Activated effector memory CD4-positive, alpha-beta T cell treated with Interleukin-2 at 50 U/mL for 16 hours (primary cell): ENCODE results near the gene FMNL3.
A peak's percentile ranks its signal among the peaks of the same experiment; 100 is the strongest.

Experiments used
- DNase-seq: peaks from one replicate; pipeline ENCODE4 v3.0.0-alpha.2; 2020

FMNL3 gene

GRCh38 chr12:49673446-49674317 lies 33.5 kb downstream of the FMNL3 start:
- no peak for DNase-seq

GRCh38 chr12:49672301-49673217 lies 34.6 kb downstream of the FMNL3 start:
- DNase-seq = no peak

GRCh38 chr12:49671031-49671765 lies 36.0 kb downstream of the FMNL3 start:
- peak; percentile 50 for DNase-seq

GRCh38 chr12:49669796-49670195 lies 37.4 kb downstream of the FMNL3 start:
- no peak for DNase-seq

GRCh38 chr12:49667325-49668090 lies 39.7 kb downstream of the FMNL3 start:
- DNase-seq = no peak

GRCh38 chr12:49666176-49666575 lies 41.0 kb downstream of the FMNL3 start:
- DNase-seq = no peak

GRCh38 chr12:49665384-49665783 lies 41.8 kb downstream of the FMNL3 start:
- no peak for DNase-seq

GRCh38 chr12:49664591-49665239 lies 42.5 kb downstream of the FMNL3 start:
- DNase-seq = no peak

- no peak for DNase-seq
These were observed 43.0 kb downstream of the FMNL3 start for GRCh38 chr12:49664167-49664566.

GRCh38 chr12:49662998-49663843 lies 44.0 kb downstream of the FMNL3 start:
- peak; percentile 64 for DNase-seq

- no peak for DNase-seq
These were observed 45.5 kb downstream of the FMNL3 start for GRCh38 chr12:49661746-49662145.

- DNase-seq = no peak
These were observed 46.0 kb downstream of the FMNL3 start for GRCh38 chr12:49661191-49661590.

- DNase-seq = no peak
These were observed 47.5 kb downstream of the FMNL3 start for GRCh38 chr12:49659753-49660152.

GRCh38 chr12:49658276-49658675 lies 48.9 kb downstream of the FMNL3 start:
- no peak for DNase-seq

- no peak for DNase-seq
These were observed 51.5 kb downstream of the FMNL3 start for GRCh38 chr12:49655595-49656236.

GRCh38 chr12:49654715-49655114 lies 52.5 kb downstream of the FMNL3 start:
- no peak for DNase-seq

- no peak for DNase-seq
These were observed 54.2 kb downstream of the FMNL3 start for GRCh38 chr12:49652921-49653520.

- no peak for DNase-seq
These were observed 55.4 kb downstream of the FMNL3 start for GRCh38 chr12:49651855-49652254.

- DNase-seq = no peak
These were observed 57.3 kb downstream of the FMNL3 start for GRCh38 chr12:49649892-49650291.

GRCh38 chr12:49649445-49649844 lies 57.8 kb downstream of the FMNL3 start:
- DNase-seq = no peak
